IMR-90 (cell line): Measurements from ENCODE around the gene TOE1. TPM values are rescaled to one million over a fixed set of nuclear protein-coding genes. Genes with fewer than 3 reads are reported as not detected.

Experiments
- ATAC-seq: fragments of 200-7000 bp; cut with Tn5 transposase; 2 replicates; pipeline ENCODE4 v1.9.1; 2020; ENCODE audit warnings: low read depth, mild to moderate bottlenecking, moderate library complexity
- BruUV-seq: library from RNA; stranded (reverse); fragments of 400-500 nt; replicated peaks from 2 replicates; lab custom pipeline; 2021; lab: Mats Ljungman, UMichigan
- CTCF ChIA-PET: fragments of 300-600 bp; formaldehyde crosslinking; extraction: SDS; loops from one replicate; lab custom pipeline; 2021; ENCODE audit warnings: antibody characterized with exemption; lab: Yijun Ruan, JAX
- POLR2A ChIA-PET: fragments of 300-600 bp; sonication (Branson Sonifier 250); formaldehyde crosslinking; loops from one replicate; lab custom pipeline; 2022; ENCODE audit warnings: antibody characterized with exemption; ENCODE audit not compliant: unreplicated experiment; lab: Charles Lee
- DNase-seq: peaks from one replicate; pipeline ENCODE4 v3.0.0; 2013
- H2AFZ ChIP-seq: replicated peaks from 2 replicates; pipeline ENCODE3; 2013; ENCODE audit warnings: low read length, mild to moderate bottlenecking; ENCODE audit not compliant: poor library complexity
- H2AK5ac ChIP-seq: 2 replicates; pipeline ENCODE4 v1.6.1; 2013; ENCODE audit warnings: low read depth, low read length, inconsistent platforms
- H2AK9ac ChIP-seq: replicated peaks from 2 replicates; pipeline ENCODE3; 2013; ENCODE audit warnings: mild to moderate bottlenecking, low read depth, low read length, moderate library complexity; ENCODE audit not compliant: poor library complexity
- H2BK120ac ChIP-seq: 2 replicates; pipeline ENCODE4 v1.6.1; 2013; ENCODE audit warnings: low read depth, low read length, inconsistent platforms
- H2BK15ac ChIP-seq: 3 replicates; pipeline ENCODE4 v1.6.1; 2013; ENCODE audit warnings: low read depth, low read length, inconsistent platforms
- H2BK20ac ChIP-seq: 2 replicates; pipeline ENCODE4 v1.6.1; 2013; ENCODE audit warnings: low read depth, mild to moderate bottlenecking, inconsistent platforms, low read length, moderate library complexity
- H2BK5ac ChIP-seq: 2 replicates; pipeline ENCODE4 v1.6.1; 2013; ENCODE audit warnings: mild to moderate bottlenecking, low read depth, low read length, inconsistent platforms; ENCODE audit not compliant: poor library complexity, severe bottlenecking
- H3K14ac ChIP-seq: replicated peaks from 2 replicates; pipeline ENCODE4 v1.6.1; 2013; ENCODE audit warnings: low read depth, low read length, inconsistent platforms
- H3K18ac ChIP-seq: 2 replicates; pipeline ENCODE4 v1.6.1; 2013; ENCODE audit warnings: low read depth, low read length, control low read depth
- H3K23ac ChIP-seq: 2 replicates; pipeline ENCODE4 v1.6.1; 2013; ENCODE audit warnings: low read depth, low read length, inconsistent platforms
- H3K27ac ChIP-seq: 2 replicates; pipeline ENCODE4 v1.5.1; 2013; ENCODE audit warnings: mild to moderate bottlenecking, control low read depth, low read length; ENCODE audit not compliant: insufficient read depth
- H3K27me3 ChIP-seq: 2 replicates; pipeline ENCODE4 v1.6.1; 2013; ENCODE audit warnings: low read length; ENCODE audit not compliant: control insufficient read depth, insufficient read depth
- H3K36me3 ChIP-seq: 2 replicates; pipeline ENCODE4 v1.6.1; 2013; ENCODE audit warnings: low read length, mixed read lengths; ENCODE audit not compliant: control insufficient read depth, insufficient read depth
- H3K4ac ChIP-seq: 2 replicates; pipeline ENCODE4 v1.6.1; 2013; ENCODE audit warnings: low read depth, low read length, inconsistent platforms
- H3K4me1 ChIP-seq: 2 replicates; pipeline ENCODE4 v1.6.1; 2013; ENCODE audit warnings: low read length, mixed read lengths; ENCODE audit not compliant: control insufficient read depth, insufficient read depth
- H3K4me2 ChIP-seq: 2 replicates; pipeline ENCODE4 v1.6.1; 2013; ENCODE audit warnings: low read depth, mild to moderate bottlenecking, control low read depth, low read length, moderate library complexity
- H3K4me3 ChIP-seq: 2 replicates; pipeline ENCODE4 v1.5.1; 2013; ENCODE audit warnings: low read depth, mild to moderate bottlenecking, control low read depth, low read length, moderate library complexity; ENCODE audit not compliant: insufficient read depth
- H3K56ac ChIP-seq: 2 replicates; pipeline ENCODE4 v1.6.1; 2013; ENCODE audit warnings: low read length, inconsistent platforms; ENCODE audit not compliant: insufficient read depth; ENCODE audit errors: extremely low read depth
- H3K79me1 ChIP-seq, 2 experiments: 2 replicates each; pipeline ENCODE4 v1.6.1; 2013; ENCODE audit warnings: low read length in 2 of 2, inconsistent platforms in 1 of 2, low read depth in 1 of 2
- H3K9ac ChIP-seq: 2 replicates; pipeline ENCODE4 v1.6.1; 2013; ENCODE audit warnings: low read depth, low read length, control low read depth
- H3K9me1 ChIP-seq: 2 replicates; pipeline ENCODE4 v1.6.1; 2013; ENCODE audit warnings: low read length, inconsistent platforms; ENCODE audit not compliant: insufficient read depth
- H3K9me3 ChIP-seq: 2 replicates; pipeline ENCODE4 v1.6.1; 2013; ENCODE audit warnings: low read length; ENCODE audit not compliant: control insufficient read depth, insufficient read depth
- H4K20me1 ChIP-seq: 2 replicates; pipeline ENCODE4 v1.6.1; 2013; ENCODE audit warnings: low read length, inconsistent platforms; ENCODE audit not compliant: insufficient read depth
- H4K5ac ChIP-seq: 2 replicates; pipeline ENCODE4 v1.6.1; 2013; ENCODE audit warnings: mild to moderate bottlenecking, low read depth, low read length, control low read depth
- H4K8ac ChIP-seq, 2 experiments: 2 replicates each; pipeline ENCODE4 v1.6.1; 2013; ENCODE audit warnings: low read depth in 2 of 2, low read length in 2 of 2, control low read depth in 1 of 2, inconsistent platforms in 1 of 2
- H4K91ac ChIP-seq: 2 replicates; pipeline ENCODE4 v1.6.1; 2013; ENCODE audit warnings: low read depth, low read length, inconsistent platforms; ENCODE audit not compliant: insufficient read depth
- CEBPB ChIP-seq: IDR thresholded peaks from 2 replicates; pipeline ENCODE4 v1.6.1; 2012; ENCODE audit warnings: low read depth, low read length, improper control_type of control experiment
- CHD1 ChIP-seq: IDR thresholded peaks from 2 replicates; pipeline ENCODE4 v1.6.1; 2012; ENCODE audit warnings: low read depth, low read length, improper control_type of control experiment
- CTCF ChIP-seq: conservative IDR thresholded peaks from 2 replicates; pipeline ENCODE4 v1.5.1; 2012; ENCODE audit warnings: mild to moderate bottlenecking, low read depth, low read length, improper control_type of control experiment
- ELK1 ChIP-seq: fragments of 150-350 bp; IDR thresholded peaks from 2 replicates; pipeline ENCODE4 v1.6.1; 2016; ENCODE audit warnings: low read depth, mild to moderate bottlenecking, low read length, moderate library complexity, borderline replicate concordance
- FOS ChIP-seq: fragments of 150-350 bp; IDR thresholded peaks from 2 replicates; pipeline ENCODE4 v1.6.1; 2016; ENCODE audit warnings: low read depth, low read length
- MAFK ChIP-seq: IDR thresholded peaks from 2 replicates; pipeline ENCODE4 v1.6.1; 2012; ENCODE audit warnings: low read depth, low read length, improper control_type of control experiment
- MXI1 ChIP-seq: IDR thresholded peaks from 2 replicates; pipeline ENCODE4 v1.6.1; 2012; ENCODE audit warnings: low read depth, mild to moderate bottlenecking, low read length, moderate library complexity, borderline replicate concordance
- NFE2L2 ChIP-seq: fragments of 150-350 bp; IDR thresholded peaks from 2 replicates; pipeline ENCODE4 v1.6.1; 2016; ENCODE audit warnings: low read depth, mild to moderate bottlenecking, low read length
- POLR2A ChIP-seq: IDR thresholded peaks from 2 replicates; pipeline ENCODE4 v1.6.1; 2012; ENCODE audit warnings: mild to moderate bottlenecking, low read depth, low read length
- RAD21 ChIP-seq: IDR thresholded peaks from 2 replicates; pipeline ENCODE4 v1.6.1; 2012; ENCODE audit warnings: low read length, improper control_type of control experiment
- RCOR1 ChIP-seq: IDR thresholded peaks from 2 replicates; pipeline ENCODE4 v1.6.1; 2012; ENCODE audit warnings: mild to moderate bottlenecking, low read length, improper control_type of control experiment; ENCODE audit not compliant: insufficient replicate concordance
- RFX5 ChIP-seq: IDR thresholded peaks from 2 replicates; pipeline ENCODE4 v1.8.0; 2012; ENCODE audit warnings: low read depth, mild to moderate bottlenecking, low read length, moderate library complexity
- SMC3 ChIP-seq: fragments of 150-350 bp; IDR thresholded peaks from 2 replicates; pipeline ENCODE4 v1.6.1; 2016; ENCODE audit warnings: low read depth, mild to moderate bottlenecking, antibody characterized with exemption, low read length, moderate library complexity
- WGBS, 2 experiments: methylation state at CpG; one replicate each; pipeline versions ENCODE4 v1.1.5 to v1.1.7; 2013; ENCODE audit warnings: missing lambda C conversion rate in 2 of 2; ENCODE audit not compliant: insufficient read length in 1 of 2; ENCODE audit errors: extremely low coverage in 2 of 2; 5-methylcytosine and 5-hydroxymethylcytosine counted together
- dilution Hi-C: fragments of 300-500 bp; cut with HindIII; formaldehyde crosslinking; loops from one replicate; pipeline ENCODE4 v1.14.3; 2018; ENCODE audit warnings: low sequenced_read_pairs; ENCODE audit not compliant: unreplicated experiment
- in situ Hi-C: fragments of 300-500 bp; cut with MboI; formaldehyde crosslinking; loops from 3 replicates; pipeline ENCODE4 v1.14.3; 2019; ENCODE audit warnings: low sequenced_read_pairs, inconsistent platforms, mixed read lengths
- intact Hi-C: fragments of 100-400 bp; cut with micrococcal nuclease; formaldehyde crosslinking; loops from 2 replicates; pipeline ENCODE4 v1.10.0; 2022
- polyA plus RNA-seq, 3 experiments: library from polyadenylated mRNA; depleted of rRNA; stranded (reverse); fragments of >200 nt; gene quantifications; 2 replicates each; pipeline ENCODE4 v1.2.3, GENCODE V29; 2012; ENCODE audit warnings: low replicate concordance in 1 of 3
- total RNA-seq: library from RNA; depleted of rRNA; stranded (reverse); fragments of >200 nt; gene quantifications from 2 replicates; pipeline ENCODE4 v1.2.3, GENCODE V29; 2012
- TF ChIP-seq, protein P1 (sequence below): fragments of 150-350 bp; IDR thresholded peaks from 2 replicates; pipeline ENCODE4 v1.6.1; 2017; ENCODE audit warnings: mild to moderate bottlenecking, antibody characterized with exemption, low read length, low read depth

Gene TOE1
- total and polyA plus RNA-seq, 2 of the 4 experiments (the other 2 are of a cell fraction): 15.5 to 18.6 TPM

GRCh38 chr1:45375104-45376090 is 35.4 kb downstream of the TOE1 start:
- DNase-seq: no peak
- Histone ChIP-seq H2AK5ac (no peak overlapping the region), H3K4me3 (no peak overlapping the region), H3K4me2 (no peak overlapping the region), H3K14ac (no peak overlapping the region), H3K9ac (no peak overlapping the region), H3K9me1 (peaks cover 4% of the 10 kb centered on the region; the same call in 1 of the 2 replicates), H4K8ac (no peak overlapping the region), H3K27ac (no peak overlapping the region), H3K4me1 (no peaks in the 10 kb centered on the region; the same call in 1 of the 2 replicates), H3K36me3 (no peaks in the 10 kb centered on the region), H3K4ac (no peak overlapping the region), H4K91ac (no peak overlapping the region), H4K20me1 (no peaks in the 10 kb centered on the region), H2AK9ac (no peak overlapping the region), H3K9me3 (no peaks in the 10 kb centered on the region), H2BK15ac (no peak overlapping the region), H3K56ac (no peak overlapping the region), H2BK120ac (no peak overlapping the region), H2BK5ac (no peak overlapping the region), H3K27me3 (no peaks in the 10 kb centered on the region), H3K79me1 (no peaks in the 10 kb centered on the region), H3K18ac (no peak overlapping the region), H4K5ac (no peak overlapping the region), H2BK20ac (no peak overlapping the region), H2AFZ (no peak overlapping the region), H3K23ac (no peak overlapping the region)
- in situ Hi-C loops: no loop called here
- intact Hi-C loops: no loop called here
- POLR2A ChIA-PET: no interaction called here
- peak; percentile 66 for ATAC-seq
- TF ChIP-seq RFX5 (no peak), CTCF (no peak), CEBPB (no peak), CHD1 (no peak), NFE2L2 (no peak), RCOR1 (no peak), RAD21 (no peak), FOS (no peak), ELK1 (no peak), SMC3 (no peak), MAFK (no peak), MXI1 (no peak), POLR2A (no peak)
- TF ChIP-seq, protein P1, sequence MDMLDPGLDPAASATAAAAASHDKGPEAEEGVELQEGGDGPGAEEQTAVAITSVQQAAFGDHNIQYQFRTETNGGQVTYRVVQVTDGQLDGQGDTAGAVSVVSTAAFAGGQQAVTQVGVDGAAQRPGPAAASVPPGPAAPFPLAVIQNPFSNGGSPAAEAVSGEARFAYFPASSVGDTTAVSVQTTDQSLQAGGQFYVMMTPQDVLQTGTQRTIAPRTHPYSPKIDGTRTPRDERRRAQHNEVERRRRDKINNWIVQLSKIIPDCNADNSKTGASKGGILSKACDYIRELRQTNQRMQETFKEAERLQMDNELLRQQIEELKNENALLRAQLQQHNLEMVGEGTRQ: no peak
- CTCF ChIA-PET: interaction anchor here (0.6 to 1.4 kb wide), 2 partner anchors 23 to 585 kb away, joined by 3 to 4 read pairs; no protein-coding TSS in a partner anchor
- 88% methylated on average over 1 of the region's 3 CpGs; no CpG with 5 or more reads in 1 of the 2 experiments for WGBS, 2 experiments
- BruUV-seq: no TSS peak
- dilution Hi-C loops: no loop called here
